A549 (cell line): ENCODE data around the gene UCN.

Experiments used
- CHD2 ChIP-seq: fragments of 150-350 bp; IDR thresholded peaks from 2 replicates; pipeline ENCODE4 v1.6.1; 2014; ENCODE audit warnings: low read length; ENCODE audit not compliant: partially characterized antibody
- CTCF ChIP-seq: fragments of >200 bp; sonication (Bioruptor Twin); formaldehyde crosslinking; IDR thresholded peaks from 3 replicates; pipeline ENCODE4 v1.5.1; 2016
- EHMT2 ChIP-seq: fragments of 200-600 bp; sonication (generic); IDR thresholded peaks from 2 replicates; pipeline ENCODE4 v1.6.1; 2016; ENCODE audit warnings: antibody characterized with exemption, low read depth, mild to moderate bottlenecking, moderate library complexity
- EP300 ChIP-seq, 2 experiments: fragments of >200 bp; sonication (Bioruptor Twin); formaldehyde crosslinking; IDR thresholded peaks; 2 replicates in 1 of 2; 3 replicates in 1 of 2; pipeline ENCODE4 v1.6.1; 2016 to 2017
- GATA3 ChIP-seq: IDR thresholded peaks from 2 replicates; pipeline ENCODE4 v1.6.1; 2012; ENCODE audit warnings: borderline replicate concordance
- JUN ChIP-seq, 2 experiments: fragments of >200 bp; sonication (Bioruptor Twin); formaldehyde crosslinking; IDR thresholded peaks; 2 replicates in 1 of 2; 3 replicates in 1 of 2; pipeline ENCODE4 v1.6.1; 2016 to 2017
- PHF8 ChIP-seq: fragments of 200-600 bp; sonication (generic); IDR thresholded peaks from 2 replicates; pipeline ENCODE4 v1.6.1; 2016; ENCODE audit warnings: low read depth, mild to moderate bottlenecking, antibody characterized with exemption, moderate library complexity, borderline replicate concordance
- RAD21 ChIP-seq, 2 experiments: fragments of >200 bp in 1 of 2; sonication (Bioruptor Twin) in 1 of 2; formaldehyde crosslinking in 1 of 2; IDR thresholded peaks in 1 of 2; conservative IDR thresholded peaks in 1 of 2; 2 replicates in 1 of 2; 3 replicates in 1 of 2; pipeline ENCODE4 v1.6.1; 2012 to 2018; ENCODE audit warnings: inconsistent platforms in 1 of 2
- RFX5 ChIP-seq: fragments of 450-650 bp; IDR thresholded peaks from 2 replicates; pipeline ENCODE4 v1.7.1; 2014; ENCODE audit warnings: antibody characterized with exemption, mild to moderate bottlenecking, moderate library complexity

- TF ChIP-seq RAD21 (conservative IDR thresholded peaks at IDR 0.05 in 1 of 2, IDR thresholded peaks at IDR 0.05 in 1 of 2) (no peak), JUN (IDR thresholded peaks at IDR 0.05) (no peak), CTCF (no peak), EP300 (IDR thresholded peaks at IDR 0.05) (no peak), RFX5 (no peak), GATA3 (no peak), EHMT2 (no peak), PHF8 (no peak), CHD2 (no peak)
These were observed 27.4 kb downstream of the UCN start for GRCh38 chr2:27280826-27281225.
